HG03457 (cell line): Measurements from ENCODE around the gene SERPINA3.
"Not testable (repeated sequence)": the region's sequence is repeated elsewhere in the genome, so short reads cannot be mapped to it uniquely, and the experiment has no call there.

ENCODE experiments used
- ATAC-seq: cut with Tn5 transposase; IDR thresholded peaks from one replicate; pipeline ENCODE4 v1.9.1; 2021; ENCODE audit warnings: moderate number of reproducible peaks; ENCODE audit not compliant: unreplicated experiment

The SERPINA3 gene

DNA sequence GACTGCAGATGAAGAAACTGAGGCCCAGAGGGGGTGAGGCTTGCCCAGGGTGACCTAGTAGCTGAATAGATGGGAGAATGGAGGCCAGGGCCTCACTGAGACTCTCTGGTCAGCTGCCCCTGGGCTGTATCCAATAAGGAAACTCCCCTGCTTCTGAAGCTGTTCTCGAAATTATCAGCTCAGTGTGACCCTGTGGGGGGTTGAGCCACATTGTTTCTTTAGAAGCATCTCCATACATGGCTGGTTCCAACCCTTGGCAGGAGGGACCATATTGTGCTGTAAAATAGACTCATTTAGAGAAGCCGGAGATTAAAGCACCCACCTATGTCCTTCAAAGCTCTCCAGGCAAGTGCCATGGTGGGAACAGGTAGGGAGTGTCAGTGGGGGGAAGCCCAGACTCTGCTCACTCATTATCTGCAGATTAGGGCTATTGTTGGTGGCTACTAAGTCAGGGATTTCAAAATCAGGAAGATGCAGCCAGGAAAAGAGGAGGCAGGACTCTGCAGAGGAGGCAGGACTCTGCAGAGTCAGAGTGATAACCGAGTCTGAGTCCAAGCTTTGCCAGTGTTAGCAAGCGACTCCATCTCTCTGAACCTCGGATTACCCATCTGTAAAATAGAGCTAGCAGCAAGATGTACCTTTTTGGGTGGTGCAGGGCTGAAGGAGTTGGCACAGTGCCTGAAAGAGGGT, 27.5 kb upstream of the SERPINA3 start:
- ATAC-seq = no peak

DNA sequence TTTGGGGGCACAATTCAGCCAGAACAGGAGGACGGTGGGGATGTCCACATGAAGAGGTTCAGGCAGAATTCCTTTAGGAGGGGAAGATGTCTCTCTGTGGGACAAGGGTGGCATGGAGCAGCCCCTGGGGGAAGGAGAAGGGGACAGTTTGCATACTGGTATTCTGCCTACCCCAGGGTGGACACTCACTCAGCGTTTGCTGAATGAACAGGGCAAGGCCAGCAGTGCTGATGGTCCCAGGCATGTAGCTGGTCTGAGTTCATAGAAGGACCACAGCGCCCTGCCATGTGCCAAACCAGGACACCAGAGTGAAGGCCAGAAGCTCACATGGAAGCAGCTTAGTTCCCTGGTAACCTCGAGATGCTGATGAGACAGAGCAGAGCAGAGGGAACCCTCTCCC, 25.6 kb upstream of the SERPINA3 start:
- no peak for ATAC-seq

DNA sequence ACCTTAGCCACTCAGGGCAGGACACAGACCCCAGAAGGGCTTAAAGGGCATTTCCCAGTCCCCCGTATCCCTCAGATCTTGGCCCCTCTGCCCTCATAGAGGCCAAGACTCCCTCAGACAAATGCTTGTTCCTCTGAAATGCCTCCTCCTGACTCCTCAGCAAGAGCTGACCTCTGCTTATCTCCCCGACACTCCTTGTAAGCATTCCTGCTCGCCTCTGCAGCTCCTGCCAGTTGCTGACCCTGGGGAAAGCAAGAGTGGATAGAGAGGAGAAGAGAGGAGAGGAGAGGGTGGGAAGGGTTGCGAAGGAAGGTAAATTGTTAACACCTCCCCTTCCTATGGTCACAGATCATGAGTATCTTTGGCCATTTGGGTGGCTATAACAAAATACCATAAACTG, 23.9 kb upstream of the SERPINA3 start:
- ATAC-seq = no peak

DNA sequence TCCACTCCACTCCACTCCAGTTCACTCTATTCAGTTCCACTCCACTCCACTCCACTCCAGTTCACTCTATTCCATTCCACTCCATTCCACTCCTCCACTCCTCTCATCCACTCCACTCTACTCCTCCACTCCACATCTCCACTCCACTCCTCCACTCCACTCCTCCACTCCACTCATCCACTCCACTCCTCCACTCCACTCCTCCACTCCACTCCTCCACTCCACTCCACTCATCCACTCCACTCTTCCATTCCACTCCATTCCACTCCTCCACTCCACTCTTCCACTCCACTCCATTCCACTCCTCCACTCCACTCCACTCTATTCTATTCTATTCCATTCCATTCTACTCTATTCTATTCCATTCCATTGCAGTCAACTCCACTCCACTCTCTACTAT, 21.1 kb upstream of the SERPINA3 start:
- ATAC-seq = no peak

DNA sequence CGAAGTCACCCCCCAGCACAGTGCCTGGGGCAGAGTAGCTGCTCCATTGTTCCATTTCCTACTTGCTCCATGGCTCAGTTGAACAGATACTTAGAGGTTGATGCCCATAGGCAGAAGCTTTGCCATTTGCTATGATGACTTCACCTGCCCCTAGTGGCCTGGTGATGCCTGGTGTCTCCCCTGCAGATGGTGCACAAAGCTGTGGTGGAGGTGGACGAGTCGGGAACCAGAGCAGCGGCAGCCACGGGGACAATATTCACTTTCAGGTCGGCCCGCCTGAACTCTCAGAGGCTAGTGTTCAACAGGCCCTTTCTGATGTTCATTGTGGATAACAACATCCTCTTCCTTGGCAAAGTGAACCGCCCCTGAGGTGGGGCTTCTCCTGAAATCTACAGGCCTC, 20.3 kb upstream of the SERPINA3 start:
- no peak for ATAC-seq

DNA sequence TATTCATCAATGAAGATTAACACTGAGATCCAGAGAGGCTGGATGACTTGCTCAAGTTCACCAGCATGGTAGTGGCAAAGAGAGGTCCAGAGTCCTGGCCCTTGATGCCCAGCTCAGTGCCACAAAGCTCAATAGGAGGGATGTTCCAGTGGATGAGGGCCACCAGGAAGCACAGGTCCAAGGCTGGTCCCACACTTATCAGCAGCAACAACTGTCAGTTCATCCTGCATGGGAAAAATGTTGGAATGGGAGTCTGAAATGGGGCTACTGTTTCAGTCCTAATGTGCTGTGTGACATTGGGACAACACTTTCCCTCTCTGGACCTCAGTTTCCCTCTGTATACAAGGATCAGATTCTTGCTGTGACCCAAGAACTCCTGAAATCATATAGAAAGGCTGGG, 19.7 kb upstream of the SERPINA3 start:
- ATAC-seq = no peak

DNA sequence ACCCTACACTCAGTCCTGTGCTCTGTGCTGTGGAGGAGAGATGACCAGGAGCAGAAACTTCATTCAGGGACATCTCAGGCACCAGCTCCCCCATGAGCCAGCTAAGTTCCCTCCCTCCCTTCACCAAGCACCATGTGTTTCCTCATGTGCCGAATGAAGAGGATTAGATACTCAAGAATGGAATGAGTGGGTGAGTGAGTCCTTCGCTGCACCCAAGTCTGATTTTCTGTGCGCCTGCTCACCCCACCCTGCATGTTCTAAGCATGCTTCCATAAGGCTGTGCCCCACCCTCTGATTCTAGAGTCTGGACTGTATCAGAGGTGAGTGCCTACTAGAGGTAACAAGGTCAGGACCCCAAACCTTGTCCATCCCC, 18.8 kb upstream of the SERPINA3 start:
- ATAC-seq = no peak

DNA sequence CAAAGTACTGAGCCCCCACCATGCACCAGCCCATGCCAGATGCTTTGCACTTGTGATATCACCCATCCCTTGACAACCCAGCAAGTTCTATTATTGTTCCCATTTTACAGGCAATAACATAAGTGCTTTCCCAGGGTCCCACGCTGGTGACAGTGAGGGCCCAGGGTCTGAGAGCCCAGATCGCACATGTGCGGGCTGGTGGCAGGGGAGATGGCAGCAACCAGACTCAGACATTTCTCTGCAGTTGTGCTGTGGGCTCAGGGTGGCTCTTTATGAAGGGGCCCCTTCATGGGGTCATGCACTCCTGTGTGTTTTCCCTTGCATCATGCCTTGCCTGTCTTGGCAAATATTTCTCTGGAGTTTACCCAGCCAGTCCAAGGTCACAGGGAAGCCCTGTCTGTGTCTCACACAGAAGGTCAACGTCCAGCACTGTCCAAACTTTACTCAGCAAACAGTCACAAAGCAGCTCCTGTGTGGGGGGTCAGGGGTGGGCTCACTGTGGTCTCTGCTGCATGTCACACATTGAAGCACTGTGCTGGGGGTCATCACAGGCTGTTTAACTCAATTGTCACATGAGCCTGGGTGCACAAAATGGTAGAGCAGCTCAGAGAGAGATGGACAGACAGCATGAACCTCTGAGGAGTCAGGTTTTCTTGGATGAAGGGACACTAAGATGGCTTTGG, 18.3 kb upstream of the SERPINA3 start:
- ATAC-seq = no peak

DNA sequence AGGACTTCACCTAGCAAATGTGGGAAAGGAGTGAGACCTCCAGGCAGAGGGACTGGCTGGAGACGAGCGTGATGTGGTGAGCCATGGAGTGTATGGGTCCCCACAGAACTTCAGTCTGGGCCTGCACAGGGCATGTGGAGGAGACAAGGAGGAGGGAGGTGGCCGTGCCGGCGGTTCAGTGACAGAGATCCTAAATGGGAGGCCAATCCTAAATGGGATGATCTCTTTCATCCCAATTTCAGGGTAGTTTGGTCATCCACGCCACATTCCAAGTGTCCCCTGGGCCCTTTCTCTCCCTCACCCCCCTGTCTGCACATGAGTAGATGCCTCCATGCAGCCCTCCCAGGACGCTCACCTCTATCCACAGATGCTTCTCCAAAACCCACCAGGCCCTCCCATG, 17.8 kb upstream of the SERPINA3 start:
- ATAC-seq = no peak

DNA sequence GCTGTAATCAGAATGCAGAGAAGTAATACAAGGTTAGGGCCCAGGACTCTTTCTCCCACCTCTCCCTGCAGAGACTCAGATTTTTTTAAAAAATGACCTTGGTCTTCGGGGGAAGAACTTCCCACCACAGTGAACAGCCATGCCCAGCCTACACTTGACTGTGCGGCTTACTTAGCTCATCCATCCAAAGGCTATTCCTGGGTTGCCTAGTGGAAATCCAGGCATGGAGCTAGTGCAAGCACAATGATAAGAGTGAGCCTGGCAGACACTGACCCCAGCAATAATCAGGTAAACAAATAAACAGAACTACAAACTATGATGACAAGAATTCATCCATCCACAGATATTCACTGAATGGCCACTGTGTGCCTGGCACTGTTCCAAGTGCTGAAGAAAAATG, 16.3 kb upstream of the SERPINA3 start:
- no peak for ATAC-seq

DNA sequence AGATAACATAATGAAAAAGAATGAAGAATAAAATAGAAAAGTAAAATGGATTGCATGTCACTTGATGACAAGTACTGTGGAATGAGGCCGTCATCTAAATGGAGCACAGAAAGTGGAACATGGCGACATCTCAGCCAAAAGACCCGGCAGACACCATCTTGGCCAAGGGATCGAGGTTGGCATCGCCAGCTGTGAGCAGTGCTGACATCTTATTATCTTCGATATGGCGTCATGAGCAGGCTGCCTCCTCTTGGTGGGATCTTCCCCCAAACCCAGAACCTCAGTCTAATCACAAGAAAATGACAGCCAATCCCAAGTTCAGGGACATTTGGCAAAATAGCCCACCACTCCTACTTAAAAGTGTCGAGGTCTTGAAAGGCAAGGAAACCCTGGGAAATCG, 15.8 kb upstream of the SERPINA3 start:
- no peak for ATAC-seq

DNA sequence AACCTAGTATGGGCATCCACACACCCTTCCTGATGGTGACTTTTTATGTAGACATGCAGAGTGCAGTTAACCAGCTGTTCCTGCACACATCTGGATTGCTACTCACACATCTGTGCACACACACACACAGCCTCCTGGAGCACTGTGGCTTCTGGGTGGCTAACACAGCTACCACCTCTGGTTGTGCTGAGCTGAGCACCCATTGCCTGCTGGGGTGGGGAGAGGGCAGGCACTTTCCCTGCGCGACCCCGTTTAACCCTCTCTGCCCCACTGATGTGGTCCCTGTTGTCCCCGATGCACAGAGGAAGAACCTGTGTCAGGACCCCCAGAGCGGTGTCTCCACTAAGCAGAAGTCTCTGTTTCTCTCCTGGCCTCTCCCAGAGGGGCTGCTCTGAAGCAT, 14.4 kb upstream of the SERPINA3 start:
- no peak for ATAC-seq

DNA sequence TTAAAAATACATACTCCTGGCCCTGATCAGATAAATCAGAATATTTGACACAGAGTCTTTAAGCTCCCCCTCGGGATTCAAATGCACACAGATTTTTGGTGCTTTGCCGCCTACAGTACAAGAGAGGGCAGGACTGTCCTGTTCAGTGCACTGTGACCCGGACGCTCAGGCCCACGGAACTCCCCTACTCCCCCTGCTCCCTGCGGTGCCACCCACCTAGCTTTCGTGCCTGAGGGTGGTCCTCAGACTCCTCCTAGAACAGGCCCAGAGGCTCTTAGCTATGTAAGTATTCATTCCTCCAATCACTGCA, 13.7 kb upstream of the SERPINA3 start:
- ATAC-seq = no peak

DNA sequence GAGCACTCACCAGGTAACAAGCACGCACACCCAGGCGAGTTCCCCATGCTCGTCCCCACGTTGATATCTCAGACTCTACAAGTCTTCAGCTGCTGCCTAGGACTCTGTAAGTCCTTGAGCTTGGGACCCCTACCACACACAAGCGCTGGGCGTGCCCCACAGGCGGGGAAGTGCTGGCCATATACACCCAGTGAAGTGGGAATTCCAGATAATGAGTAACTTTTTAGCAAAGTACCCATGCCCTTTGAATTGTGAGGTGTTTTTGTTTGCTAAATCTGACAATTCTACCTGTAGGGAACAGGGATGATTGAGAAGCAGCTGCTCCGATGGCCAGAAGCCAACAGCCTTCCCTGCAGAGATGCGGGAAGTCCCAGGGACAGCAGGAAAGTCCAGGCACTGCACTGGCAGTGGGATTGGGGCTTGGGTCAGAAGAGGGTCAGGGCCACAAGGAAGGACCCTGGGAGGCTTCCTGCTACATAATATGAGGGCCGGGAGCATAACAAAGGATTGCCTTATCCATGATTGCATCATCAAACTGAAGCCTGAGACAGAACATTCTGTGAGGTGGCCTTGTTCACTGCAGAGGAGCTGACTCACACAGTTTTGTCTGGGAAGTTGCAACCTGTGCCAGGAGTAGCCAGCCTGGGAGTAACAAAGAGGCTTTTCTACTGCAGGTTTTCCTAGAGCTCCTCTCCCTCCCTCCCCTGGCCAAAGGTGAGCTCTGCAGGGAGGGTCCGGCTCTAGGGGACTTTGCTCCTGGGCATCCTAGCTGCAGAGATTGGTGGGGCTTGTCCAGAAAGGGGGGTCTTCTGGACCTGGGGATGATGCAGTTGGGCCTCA, 13.2 kb upstream of the SERPINA3 start:
- ATAC-seq = no peak

DNA sequence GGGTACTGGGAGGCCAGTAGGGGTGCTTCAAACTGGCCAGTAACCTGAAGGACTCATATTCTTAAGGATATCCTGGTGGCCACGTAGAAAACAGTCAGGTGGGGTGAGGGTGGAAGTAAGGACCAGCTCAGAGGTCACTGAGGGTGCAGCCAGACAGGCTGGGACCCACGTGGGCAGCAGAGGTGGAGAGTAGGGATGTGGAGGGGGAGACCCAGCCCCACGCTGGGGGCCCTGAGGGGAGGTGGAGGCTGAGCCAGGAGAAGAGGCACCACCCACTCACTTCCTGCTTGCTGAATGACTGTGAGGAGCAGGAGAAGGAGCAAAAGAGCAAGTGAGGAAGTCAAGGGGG, 12.6 kb upstream of the SERPINA3 start:
- ATAC-seq = no peak

DNA sequence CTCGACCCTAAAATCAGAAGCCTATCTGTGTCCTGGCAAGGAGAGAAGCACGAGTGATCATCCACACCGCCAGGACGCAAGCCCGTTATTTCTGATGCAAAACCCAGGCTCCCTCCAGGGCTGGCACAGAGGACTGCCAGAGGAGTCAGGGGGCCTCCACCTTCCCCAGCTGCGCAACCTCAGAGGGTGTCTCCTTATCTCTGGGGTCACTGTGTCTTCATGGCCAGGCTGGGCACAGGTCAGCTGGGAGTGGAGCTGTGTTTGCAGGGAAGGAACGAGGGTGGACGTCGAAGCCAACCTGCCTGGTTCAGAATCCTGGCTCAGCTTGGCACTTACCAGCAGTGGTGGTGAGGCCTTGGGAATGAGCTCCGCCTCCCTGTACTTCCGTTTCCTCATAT, 12.0 kb upstream of the SERPINA3 start:
- no peak for ATAC-seq

DNA sequence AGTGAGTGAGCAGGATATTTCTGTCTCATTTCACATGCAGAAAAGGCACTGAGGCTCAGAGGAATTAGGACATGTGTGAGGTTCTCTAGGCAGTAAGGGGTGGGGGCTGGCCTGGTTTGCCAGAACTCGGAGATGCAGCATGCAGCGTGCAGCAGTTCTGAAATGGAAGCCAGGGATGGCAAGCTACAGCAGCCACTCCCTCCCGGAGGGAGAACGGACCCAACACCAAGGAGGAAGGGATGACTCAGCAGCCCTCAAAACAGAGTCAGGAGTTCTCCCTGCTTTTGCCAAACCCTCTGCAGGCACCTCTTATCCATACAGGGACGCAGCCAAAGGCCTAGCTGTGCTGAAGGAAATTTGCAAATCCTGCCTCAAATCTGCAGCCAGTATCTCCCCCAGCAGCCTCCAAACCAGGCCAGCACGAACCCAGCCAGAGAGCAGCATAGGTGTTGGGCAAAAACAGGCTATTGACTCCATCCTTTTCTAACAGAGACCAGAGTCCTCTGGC, 10.3 kb upstream of the SERPINA3 start:
- no peak for ATAC-seq

DNA sequence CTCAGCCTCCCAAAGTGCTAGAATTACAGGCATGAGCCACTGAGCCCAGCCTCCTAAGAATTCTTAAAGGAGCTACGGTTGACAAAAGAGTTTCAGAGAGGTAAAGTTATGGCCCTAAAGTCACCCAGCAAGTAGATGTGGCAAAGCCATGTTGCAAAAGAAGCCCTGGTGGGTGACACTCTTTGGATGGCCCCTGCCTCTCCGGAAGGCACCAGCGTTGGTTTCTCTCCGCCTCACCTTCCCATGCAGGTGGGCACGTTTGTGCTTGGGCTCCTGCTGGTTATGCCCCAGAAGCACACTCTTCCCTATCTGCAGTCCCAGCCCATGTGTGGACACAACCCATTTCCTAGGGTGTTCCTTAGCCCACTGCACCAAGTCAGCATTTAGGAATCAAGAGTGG, 9.5 kb upstream of the SERPINA3 start:
- ATAC-seq = no peak

DNA sequence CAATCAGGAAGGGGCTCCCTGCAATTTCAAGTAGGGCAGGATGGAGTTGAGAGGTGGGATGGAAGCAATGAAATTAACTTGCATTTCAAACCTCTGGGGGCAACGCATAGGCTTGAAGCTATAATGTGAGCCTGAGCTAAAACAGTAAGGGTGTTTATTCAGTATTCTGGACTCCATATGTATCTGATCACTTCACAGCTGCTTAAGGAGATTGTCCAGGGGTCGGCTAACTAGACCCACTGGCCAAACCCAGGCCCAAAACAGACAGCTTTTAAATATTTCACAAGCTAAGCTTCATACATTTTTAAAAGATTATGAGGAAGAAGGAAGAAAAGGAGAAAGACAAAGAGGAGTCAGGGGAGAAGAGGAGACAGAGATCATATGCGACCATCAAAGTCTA, 6.8 kb upstream of the SERPINA3 start:
- ATAC-seq = no peak

DNA sequence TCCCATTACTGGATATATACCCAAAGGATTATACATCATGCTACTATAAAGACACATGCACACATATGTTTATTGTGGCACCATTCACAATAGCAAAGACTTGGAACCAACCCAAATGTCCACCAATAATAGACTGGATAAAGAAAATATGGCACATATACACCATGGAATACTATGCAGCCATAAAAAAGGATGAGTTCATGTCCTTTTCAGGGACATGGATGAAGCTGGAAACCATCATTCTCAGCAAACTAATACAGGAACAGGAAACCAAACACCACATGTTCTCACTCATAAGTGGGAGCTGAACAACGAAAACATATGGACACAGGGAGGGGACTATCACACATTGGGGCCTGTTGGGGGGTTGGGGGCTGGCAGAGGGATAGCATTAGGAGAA, 3.2 kb upstream of the SERPINA3 start:
- not testable (repeated sequence) for ATAC-seq

DNA sequence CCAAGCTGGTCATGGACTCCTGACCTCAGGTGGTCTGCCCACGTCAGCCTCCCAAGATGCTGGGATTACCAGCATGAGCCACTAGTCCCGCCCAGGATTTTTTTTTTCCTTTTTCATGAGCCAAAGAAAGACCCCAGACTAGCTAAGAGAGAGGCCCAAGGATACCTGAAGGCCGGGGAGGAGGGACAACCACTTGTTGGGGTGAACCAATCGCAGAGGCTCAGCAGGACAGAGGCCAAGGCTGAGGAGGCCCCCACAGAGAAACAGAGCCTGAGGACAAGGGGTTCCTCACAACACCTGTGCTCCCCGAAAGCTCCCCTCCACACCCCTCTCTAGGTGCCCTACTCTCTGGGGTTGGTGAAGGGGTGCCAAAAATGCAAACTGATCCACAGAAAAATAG, 1.0 kb upstream of the SERPINA3 start:
- no peak for ATAC-seq
